Activated T-helper 1 cell treated with anti-CD3 and anti-CD28 coated beads, Interleukin-2, amount 50 U/mL, for 16 hours (primary cell): ENCODE measurements around the gene TCTN3.
"Not testable (repeated sequence)": the region's sequence is repeated elsewhere in the genome, so short reads cannot be mapped to it uniquely, and the experiment has no call there.

Experiments used
- DNase-seq, 2 donors: peaks; one replicate each; pipeline ENCODE4 v3.0.0-alpha.2; 2020; ENCODE audit warnings: low read depth in 1 of 2, low spot score in 1 of 2

The TCTN3 gene

GRCh38 chr10:95691281-95691680 lies 2.4 kb downstream of the TCTN3 start:
- DNase-seq, result no peak

- DNase-seq, result no peak
Observed at GRCh38 chr10:95688648-95689047, 5.1 kb downstream of the TCTN3 start.

GRCh38 chr10:95683966-95684365 lies 9.8 kb downstream of the TCTN3 start:
- no peak for DNase-seq

GRCh38 chr10:95675403-95676116 lies 18.2 kb downstream of the TCTN3 start:
- no peak for DNase-seq

GRCh38 chr10:95674643-95675042 lies 19.1 kb downstream of the TCTN3 start:
- no peak for DNase-seq

GRCh38 chr10:95672641-95673040 lies 21.1 kb downstream of the TCTN3 start:
- not testable (repeated sequence) for DNase-seq

GRCh38 chr10:95664543-95664942 lies 29.2 kb downstream of the TCTN3 start:
- DNase-seq, result no peak

GRCh38 chr10:95663496-95663895 lies 30.2 kb downstream of the TCTN3 start:
- DNase-seq, result no peak

- DNase-seq, result no peak
Observed at GRCh38 chr10:95661818-95662217, 31.9 kb downstream of the TCTN3 start.

- DNase-seq, result no peak
Observed at GRCh38 chr10:95660283-95660682, 33.4 kb downstream of the TCTN3 start.

GRCh38 chr10:95657250-95657649 lies 36.5 kb downstream of the TCTN3 start:
- no peak for DNase-seq

GRCh38 chr10:95656291-95657164 lies 37.2 kb downstream of the TCTN3 start, which contains the start of gene ALDH18A1:
ALDH18A1 (minus strand) TSS chr10:95656711; CDS start chr10:95653377, 3,334 bp downstream.
- peak; percentile 80 to 82 for DNase-seq

- peak in 1 of 2 donors; percentile 4 for DNase-seq
Observed at GRCh38 chr10:95655571-95656290, 38.0 kb downstream of the TCTN3 start.

- no peak for DNase-seq
Observed at GRCh38 chr10:95653895-95654294, 39.8 kb downstream of the TCTN3 start.

- no peak for DNase-seq
Observed at GRCh38 chr10:95651346-95652060, 42.2 kb downstream of the TCTN3 start.

GRCh38 chr10:95650232-95650631 lies 43.5 kb downstream of the TCTN3 start:
- DNase-seq, result no peak

- no peak for DNase-seq
Observed at GRCh38 chr10:95648138-95648537, 45.6 kb downstream of the TCTN3 start.

GRCh38 chr10:95646160-95646559 lies 47.6 kb downstream of the TCTN3 start:
- no peak for DNase-seq

- no peak for DNase-seq
Observed at GRCh38 chr10:95644901-95645300, 48.8 kb downstream of the TCTN3 start.

GRCh38 chr10:95640891-95641315 lies 52.8 kb downstream of the TCTN3 start:
- no peak for DNase-seq

- no peak for DNase-seq
Observed at GRCh38 chr10:95637911-95638310, 55.8 kb downstream of the TCTN3 start.
